HL-60 (cell line): ENCODE measurements around the gene SHC1.

ENCODE experiments used
- DNase-seq, 2 experiments: peaks; one replicate each; pipeline ENCODE4 v3.0.0-alpha.2; 2010 to 2020; ENCODE audit warnings: low read depth in 1 of 2, low spot score in 1 of 2
- H3K27ac ChIP-seq: fragments of 250-450 bp; sonication (Bioruptor Pico); replicated peaks from 2 replicates; pipeline ENCODE4 v1.5.1; 2020; ENCODE audit warnings: mild to moderate bottlenecking, moderate library complexity
- H3K27me3 ChIP-seq: fragments of 250-450 bp; sonication (Bioruptor Pico); 2 replicates; pipeline ENCODE4 v1.5.1; 2021; ENCODE audit warnings: mild to moderate bottlenecking, moderate library complexity; ENCODE audit not compliant: insufficient read depth, poor library complexity, severe bottlenecking
- H3K4me3 ChIP-seq: replicated peaks from 2 replicates; pipeline ENCODE4 v1.5.1; 2011; ENCODE audit warnings: mild to moderate bottlenecking, control low read depth, low read length; ENCODE audit not compliant: insufficient read depth
- CTCF ChIP-seq: IDR thresholded peaks from one replicate; pipeline ENCODE4 v1.5.1; 2011; ENCODE audit warnings: low read length, control low read depth, inconsistent platforms; ENCODE audit not compliant: insufficient read depth
- GABPA ChIP-seq: IDR thresholded peaks from 2 replicates; pipeline ENCODE4 v1.6.1; 2012; ENCODE audit warnings: low read depth
- POLR2AphosphoS5 ChIP-seq: IDR thresholded peaks from 2 replicates; pipeline ENCODE4 v1.6.1; 2012; ENCODE audit warnings: low read depth
- SPI1 ChIP-seq: IDR thresholded peaks from 2 replicates; pipeline ENCODE4 v1.6.1; 2012; ENCODE audit warnings: low read depth, mild to moderate bottlenecking, borderline replicate concordance
- TF ChIP-seq, protein P1 (sequence below): IDR thresholded peaks from 2 replicates; pipeline ENCODE4 v1.6.1; 2012; ENCODE audit warnings: low read depth; ENCODE audit not compliant: insufficient replicate concordance

The SHC1 gene

GRCh38 chr1:154969860-154970452 is 591 bp downstream of the SHC1 start:
- Histone ChIP-seq H3K27ac (no peak overlapping the region), H3K27me3 (no peaks in the 10 kb centered on the region), H3K4me3 (no peak overlapping the region)
- TF ChIP-seq POLR2AphosphoS5 (no peak), SPI1 (no peak), GABPA (no peak), CTCF (no peak)
- TF ChIP-seq, protein P1, sequence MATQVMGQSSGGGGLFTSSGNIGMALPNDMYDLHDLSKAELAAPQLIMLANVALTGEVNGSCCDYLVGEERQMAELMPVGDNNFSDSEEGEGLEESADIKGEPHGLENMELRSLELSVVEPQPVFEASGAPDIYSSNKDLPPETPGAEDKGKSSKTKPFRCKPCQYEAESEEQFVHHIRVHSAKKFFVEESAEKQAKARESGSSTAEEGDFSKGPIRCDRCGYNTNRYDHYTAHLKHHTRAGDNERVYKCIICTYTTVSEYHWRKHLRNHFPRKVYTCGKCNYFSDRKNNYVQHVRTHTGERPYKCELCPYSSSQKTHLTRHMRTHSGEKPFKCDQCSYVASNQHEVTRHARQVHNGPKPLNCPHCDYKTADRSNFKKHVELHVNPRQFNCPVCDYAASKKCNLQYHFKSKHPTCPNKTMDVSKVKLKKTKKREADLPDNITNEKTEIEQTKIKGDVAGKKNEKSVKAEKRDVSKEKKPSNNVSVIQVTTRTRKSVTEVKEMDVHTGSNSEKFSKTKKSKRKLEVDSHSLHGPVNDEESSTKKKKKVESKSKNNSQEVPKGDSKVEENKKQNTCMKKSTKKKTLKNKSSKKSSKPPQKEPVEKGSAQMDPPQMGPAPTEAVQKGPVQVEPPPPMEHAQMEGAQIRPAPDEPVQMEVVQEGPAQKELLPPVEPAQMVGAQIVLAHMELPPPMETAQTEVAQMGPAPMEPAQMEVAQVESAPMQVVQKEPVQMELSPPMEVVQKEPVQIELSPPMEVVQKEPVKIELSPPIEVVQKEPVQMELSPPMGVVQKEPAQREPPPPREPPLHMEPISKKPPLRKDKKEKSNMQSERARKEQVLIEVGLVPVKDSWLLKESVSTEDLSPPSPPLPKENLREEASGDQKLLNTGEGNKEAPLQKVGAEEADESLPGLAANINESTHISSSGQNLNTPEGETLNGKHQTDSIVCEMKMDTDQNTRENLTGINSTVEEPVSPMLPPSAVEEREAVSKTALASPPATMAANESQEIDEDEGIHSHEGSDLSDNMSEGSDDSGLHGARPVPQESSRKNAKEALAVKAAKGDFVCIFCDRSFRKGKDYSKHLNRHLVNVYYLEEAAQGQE: no peak
- no peak for DNase-seq

- Histone ChIP-seq H3K27ac (no peak overlapping the region), H3K27me3 (no peaks in the 10 kb centered on the region), H3K4me3 (no peak overlapping the region)
- no peak for DNase-seq
- TF ChIP-seq CTCF: no peak
- no peak for TF ChIP-seq POLR2AphosphoS5
- TF ChIP-seq, protein P1: no peak
- TF ChIP-seq SPI1: no peak
- TF ChIP-seq GABPA: no peak
Measured at GRCh38 chr1:154969246-154969645, 1.3 kb downstream of the SHC1 start.

DNA sequence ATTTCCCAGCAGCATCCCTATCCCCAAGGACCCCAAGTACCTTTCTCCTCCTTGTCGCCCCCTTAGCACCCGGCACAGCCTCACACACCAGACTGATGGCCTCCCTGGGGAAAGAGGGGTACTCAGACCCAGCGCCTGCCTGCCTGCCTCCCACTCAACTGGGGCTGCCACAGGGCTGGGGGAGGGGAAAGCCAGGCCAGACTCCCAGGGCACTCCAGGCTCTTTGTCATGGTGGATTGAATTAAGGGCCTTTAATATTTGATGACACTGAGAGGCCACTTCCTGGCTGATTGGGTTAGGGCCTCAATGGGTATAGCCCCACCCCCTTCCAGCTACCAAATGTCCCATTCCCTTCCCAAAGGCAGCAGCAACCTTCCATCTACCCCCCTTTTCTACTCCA is 1.8 kb downstream of the SHC1 start:
- no peak overlapping the region for H3K4me3 ChIP-seq
- DNase-seq: no peak
- TF ChIP-seq SPI1 (no peak), POLR2AphosphoS5 (no peak), GABPA (no peak), CTCF (no peak)
- TF ChIP-seq, protein P1: no peak
- no peak overlapping the region for H3K27ac ChIP-seq
- H3K27me3 ChIP-seq: no peaks in the 10 kb centered on the region
